AG20443 (cell line): Measurements from ENCODE around the gene LEF1.

Experiments
- DNase-seq: peaks from one replicate; pipeline ENCODE4 v3.0.0; 2012; ENCODE audit warnings: low spot score, mixed read lengths

Gene LEF1

DNA sequence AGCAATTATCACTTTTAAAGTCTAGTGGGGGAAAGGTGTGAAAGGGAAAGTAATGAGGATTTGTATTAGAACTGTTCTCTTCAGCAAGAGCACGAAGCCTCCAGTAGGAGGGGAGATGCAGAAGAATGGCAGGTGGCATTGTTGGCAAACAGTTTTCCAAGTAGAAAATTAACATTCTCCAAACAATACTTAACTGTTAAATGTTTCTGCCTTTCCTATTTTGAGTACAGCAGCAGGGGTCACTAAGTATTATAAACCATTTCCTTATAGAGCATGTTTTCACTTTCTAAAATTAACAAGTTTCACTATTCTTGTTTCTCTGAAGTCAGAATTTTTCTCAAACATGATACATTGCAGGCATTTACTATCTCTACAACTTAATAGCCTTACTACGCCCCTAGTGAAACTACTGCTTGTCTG lies 58.7 kb downstream of the LEF1 start:
- no peak for DNase-seq

GRCh38 chr4:108109111-108109510 lies 59.6 kb downstream of the LEF1 start:
- DNase-seq = no peak

DNA sequence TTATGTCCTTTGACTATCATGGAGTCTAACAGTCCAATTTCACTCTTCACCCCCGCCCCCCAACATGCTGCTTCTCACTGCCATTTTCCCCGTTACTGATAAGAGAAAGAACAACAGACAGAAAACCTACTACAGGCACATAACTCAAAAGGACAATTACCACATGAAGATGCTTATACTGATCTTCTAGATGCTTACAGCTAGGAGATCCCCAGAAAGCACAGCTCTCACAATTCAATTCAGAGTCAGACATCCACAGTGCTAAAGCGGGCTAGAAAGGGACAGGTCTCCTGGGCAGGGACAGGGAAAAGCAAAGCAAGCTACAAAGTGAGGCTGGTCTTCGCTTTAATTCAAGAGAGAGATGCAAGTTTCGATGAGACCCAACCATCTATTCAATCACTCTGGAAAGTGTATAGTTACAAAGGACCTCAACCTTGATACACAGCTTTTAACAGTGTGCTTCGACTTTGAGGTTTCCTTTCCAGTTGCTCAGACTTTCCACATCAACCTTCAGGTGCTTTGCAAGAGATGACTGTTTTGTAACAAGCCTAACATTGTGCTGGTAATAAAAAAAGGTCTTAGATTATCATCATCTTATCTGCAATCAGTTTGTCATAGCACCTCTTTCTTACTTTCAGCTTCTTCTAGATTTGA lies 60.9 kb downstream of the LEF1 start:
- DNase-seq = no peak

DNA sequence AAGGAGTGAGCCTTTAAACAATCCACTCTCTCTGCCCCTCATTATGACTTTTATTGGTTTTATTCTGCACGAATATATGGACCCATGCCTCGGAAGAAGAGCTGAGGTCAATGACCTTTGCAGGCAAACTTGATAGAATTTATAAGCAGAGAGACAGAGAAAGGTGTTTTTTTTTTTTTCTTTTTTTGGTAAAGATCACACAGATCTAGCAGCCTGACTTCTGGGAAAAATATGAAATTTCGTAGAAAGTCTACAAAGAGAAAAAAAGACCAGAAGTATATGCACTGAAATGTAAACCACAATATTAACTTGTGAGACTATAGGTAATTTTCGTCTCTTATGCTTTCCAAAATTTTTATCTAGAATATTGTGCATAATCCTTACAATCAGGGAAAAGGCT lies 61.6 kb downstream of the LEF1 start:
- DNase-seq = no peak

DNA sequence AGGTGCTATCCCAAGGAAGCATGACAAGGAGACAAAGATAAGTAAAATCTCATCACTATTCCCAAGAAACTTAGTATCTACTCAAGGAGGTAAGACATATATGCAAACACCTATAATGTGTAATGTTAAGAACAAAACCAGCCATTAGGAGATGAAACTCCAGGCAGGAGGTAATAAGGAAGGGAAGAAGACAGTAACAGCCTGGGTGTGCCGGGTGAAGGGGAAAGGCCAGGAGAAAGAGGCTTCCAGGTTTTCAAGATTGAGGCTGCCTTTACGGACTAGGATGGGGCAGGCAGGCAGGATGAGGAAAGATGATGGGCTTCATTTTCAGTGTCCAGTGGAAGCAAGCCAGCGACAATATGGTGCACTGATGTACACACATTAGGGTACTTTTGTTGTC lies 62.5 kb downstream of the LEF1 start:
- DNase-seq = no peak

DNA sequence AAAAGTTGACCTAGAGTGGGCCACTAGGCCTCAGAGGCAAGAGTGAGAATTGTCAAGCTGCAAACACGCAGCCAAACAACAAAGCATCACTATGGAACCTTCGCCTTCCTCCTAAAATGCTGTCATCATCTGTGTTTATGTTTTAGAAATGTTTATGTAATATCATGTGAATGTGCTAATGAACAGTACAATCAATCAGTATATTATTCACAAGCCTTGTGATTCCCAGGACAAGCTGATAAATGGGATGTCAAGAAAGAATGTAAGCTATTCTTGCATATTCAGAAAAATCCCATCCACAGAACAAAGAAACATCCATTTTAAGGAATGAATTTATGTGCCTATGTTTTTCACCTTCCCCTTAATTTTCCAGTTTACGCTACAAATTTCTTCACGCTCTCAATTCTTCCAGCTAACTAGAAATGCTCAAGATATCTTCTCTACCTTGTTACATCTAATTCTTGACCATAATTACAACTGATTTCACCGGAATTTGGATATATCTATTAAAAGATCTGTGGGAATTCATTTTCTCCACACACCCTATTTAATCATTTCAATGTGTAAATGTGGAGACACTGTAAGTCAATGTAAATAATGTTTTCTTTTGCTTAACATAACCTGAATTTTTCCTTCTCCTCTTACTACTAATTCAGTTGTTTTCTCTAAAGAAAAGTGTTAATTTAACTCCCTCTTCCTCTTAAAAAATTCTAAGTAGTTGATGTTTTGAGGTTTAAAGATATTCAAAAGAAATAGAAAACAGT lies 65.5 kb downstream of the LEF1 start:
- DNase-seq = no peak

GRCh38 chr4:108100827-108101226 lies 67.9 kb downstream of the LEF1 start:
- DNase-seq = no peak

DNA sequence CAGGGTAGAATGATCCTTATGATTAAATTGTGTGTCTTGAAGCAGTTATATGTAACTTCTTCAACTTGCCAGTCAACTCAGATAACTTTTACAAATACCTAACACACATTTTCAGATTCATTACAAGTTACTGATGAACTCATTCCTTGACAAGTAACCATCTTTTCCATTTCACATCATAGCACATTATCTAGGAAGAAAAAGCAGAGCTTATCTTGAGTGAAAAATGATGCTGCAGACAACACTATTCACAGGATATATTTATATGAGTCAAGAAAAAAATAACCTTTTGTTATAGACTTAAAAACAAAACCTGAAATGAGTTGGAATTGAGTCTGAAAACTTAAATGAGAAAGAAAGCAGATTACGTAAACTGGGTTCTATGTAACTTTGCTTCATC lies 68.9 kb downstream of the LEF1 start:
- DNase-seq = no peak

GRCh38 chr4:108097990-108098553 lies 70.7 kb downstream of the LEF1 start:
- DNase-seq = no peak

DNA sequence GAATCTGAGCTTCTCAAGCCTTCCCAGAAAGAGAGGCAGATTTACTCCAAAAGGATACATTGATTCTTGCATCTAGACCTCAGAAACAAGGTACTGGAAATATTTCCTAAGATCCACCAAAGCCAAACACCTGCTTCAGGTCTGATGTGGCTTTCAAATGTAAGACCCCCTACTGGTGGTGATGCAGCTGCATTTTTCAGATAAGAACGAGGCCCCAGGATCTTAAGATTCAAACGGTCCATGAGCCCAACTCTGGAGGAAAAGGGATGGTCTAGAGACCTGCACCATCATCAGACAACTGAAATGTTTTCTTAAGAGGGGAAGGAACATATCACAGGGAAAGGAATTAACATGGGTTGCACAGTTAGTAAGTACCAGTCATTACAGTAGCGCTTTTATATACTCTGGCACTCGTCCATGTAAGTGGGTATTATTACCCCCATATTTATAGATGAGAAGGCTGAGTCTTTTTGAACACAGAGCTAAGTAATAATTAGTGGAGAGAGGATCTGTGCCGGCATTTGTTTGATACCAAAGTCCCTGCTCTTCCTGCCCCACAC lies 73.7 kb downstream of the LEF1 start:
- DNase-seq = no peak

DNA sequence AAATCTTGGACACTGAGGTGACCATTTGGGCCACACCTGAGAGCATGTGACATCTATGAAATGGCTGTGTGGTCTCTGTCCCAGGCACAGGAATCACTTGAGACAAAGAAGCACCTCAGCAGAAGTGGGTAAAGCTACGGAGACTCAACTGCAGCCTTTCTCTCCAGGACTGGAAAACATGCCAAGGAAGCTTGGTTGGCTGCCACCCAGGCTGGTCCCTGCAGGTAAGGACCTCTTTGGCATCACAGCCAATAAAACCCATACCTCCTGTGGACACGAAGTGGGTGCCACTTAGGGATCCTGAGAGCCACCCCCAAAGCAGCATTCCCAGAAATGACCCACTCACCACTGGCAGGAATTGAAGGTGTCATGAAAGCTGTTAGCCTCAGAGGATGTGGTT lies 74.6 kb downstream of the LEF1 start:
- no peak for DNase-seq

DNA sequence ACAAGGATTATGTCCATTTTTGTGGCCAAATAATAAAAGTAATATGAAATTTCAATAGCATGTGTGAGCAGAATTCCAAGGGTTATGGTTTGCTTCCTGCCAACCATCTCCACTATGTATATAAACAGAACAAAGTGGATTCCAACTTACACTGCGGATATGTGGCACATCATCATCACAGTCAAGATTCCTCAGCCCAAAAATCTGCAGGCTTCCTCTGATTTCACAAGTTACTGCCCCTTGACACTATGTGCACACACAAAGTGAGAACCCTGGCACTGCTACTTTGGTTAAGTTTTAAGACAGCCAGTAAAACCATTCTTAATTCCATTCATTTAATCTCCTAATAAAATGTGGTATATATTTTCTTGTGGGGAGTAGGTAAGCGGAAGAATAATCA lies 76.4 kb downstream of the LEF1 start:
- DNase-seq = no peak

DNA sequence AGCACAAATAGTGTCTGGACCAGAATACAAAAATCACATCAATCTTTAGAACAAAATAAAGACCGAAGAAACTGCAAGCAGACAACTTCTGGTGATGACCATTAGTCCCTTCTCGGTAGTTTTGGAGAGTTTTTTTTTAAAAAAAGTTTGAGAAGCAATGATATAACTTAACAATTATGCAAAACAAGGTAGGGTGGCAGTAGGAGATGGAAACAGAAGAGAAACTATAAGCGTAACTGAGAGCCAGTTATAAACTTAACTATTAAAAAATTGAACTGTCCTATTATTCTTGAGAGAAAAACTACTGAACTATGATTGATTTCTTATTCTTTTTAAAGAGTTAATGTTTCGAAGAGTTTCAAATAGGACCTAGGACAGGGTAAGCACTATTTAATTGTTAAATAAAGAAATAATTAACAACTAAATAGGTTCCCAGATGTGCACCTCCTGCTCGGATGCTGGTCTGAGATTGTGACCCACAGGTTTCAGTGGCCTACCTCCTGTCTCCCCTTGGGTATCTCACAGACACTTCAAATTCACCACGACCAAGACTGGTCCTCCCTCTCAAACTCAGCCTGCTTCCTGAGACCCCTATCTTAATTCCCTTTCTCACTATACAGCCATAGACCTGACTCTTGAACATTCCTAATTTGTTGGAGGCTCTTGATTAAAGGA lies 81.3 kb downstream of the LEF1 start:
- no peak for DNase-seq

GRCh38 chr4:108081256-108081655 lies 87.5 kb downstream of the LEF1 start:
- no peak for DNase-seq

- DNase-seq = no peak
These were observed 88.0 kb downstream of the LEF1 start for GRCh38 chr4:108080747-108081146.

GRCh38 chr4:108078024-108078733 lies 90.6 kb downstream of the LEF1 start:
- DNase-seq = no peak

- no peak for DNase-seq
These were observed 96.4 kb downstream of the LEF1 start for GRCh38 chr4:108072300-108072699.

DNA sequence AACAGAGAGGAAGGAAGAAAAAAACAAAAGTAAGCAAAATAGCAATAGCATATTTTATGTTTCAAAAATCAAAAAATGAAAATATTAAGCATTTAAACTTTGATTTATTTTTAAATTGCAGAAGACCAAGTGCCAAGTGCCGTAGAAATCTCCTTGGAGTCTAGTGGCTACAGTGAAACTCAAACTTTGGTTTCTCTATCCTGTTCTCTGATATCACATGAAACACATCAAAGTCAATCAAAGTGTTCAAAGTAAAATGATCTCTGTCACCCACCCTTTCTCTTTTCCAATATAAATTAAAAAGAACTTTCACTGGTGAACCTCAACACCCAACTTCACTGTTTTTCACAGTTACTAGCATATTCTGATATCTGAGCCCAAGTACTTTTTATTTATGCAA lies 98.0 kb downstream of the LEF1 start:
- no peak for DNase-seq

DNA sequence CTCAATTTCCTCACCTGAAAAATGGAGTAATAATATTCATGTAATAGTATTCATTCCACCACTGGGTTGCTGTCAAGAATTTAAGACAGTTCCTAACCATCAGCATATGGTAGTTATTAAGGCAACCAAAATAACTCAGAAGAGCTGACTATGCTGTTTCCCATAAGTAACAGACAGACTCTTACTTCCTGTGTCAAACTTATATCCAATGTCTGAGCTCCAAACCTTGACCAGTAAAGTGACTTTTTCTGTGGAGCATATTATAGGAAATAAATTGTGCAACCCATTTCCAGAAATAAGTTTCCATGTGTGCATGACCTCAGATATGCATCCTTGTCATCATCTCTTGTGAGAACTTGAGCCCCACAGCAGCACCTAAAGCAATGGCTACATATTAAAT lies 100.3 kb downstream of the LEF1 start:
- no peak for DNase-seq

DNA sequence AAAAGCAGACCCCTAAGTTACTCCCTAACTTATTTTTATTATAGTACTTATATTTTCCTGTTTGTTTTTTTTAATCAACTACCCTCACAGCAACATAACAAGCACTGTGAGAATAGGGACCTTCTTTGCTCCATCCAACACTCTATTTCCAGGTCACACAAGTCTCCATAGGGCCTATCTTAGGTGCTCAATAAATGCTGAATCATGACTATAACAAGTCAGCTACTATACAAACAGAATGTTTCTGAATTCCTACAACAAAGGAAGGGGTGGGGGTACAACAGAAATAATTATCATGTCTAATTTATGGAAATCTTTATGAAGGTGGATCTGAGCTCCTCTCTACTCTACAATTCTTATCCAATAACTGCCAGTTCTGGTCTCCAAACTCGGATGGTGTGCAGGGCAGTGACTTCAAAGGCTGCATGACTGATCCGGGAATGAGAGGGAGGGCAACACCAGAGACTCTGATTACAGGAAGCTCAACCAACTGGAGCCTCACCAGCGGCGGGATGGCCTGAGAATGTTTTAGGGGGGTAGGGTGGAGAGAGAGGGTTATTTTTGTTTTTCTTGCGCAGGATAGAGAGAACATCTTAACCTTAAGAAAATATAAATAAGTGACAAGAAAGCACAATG lies 107.9 kb downstream of the LEF1 start:
- no peak for DNase-seq

DNA sequence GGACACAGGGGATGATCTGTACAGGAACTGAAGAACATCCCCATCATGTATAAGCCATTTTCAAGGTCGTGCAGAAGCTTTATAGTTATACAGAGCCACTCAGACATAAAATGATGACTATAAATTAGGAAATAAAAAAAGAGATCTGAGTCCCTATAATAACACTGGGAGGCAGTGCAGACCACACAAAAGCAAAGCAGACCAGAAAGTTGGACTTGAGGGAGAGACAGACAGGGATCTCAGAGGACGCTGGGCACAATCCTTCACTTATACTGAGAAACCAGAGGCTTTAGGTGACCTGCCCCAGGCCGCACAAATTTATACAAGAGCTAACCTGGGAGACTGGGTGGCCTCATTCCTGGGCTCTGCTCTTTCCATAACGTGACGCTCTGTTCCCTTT lies 108.6 kb downstream of the LEF1 start:
- peak; percentile 44 for DNase-seq
